ENCODE data around the gene CSH2. TPM values are rescaled to one million over a fixed set of nuclear protein-coding genes. Genes with fewer than 3 reads are reported as not detected.
"Not testable (repeated sequence)": the region's sequence is repeated elsewhere in the genome, so short reads cannot be mapped to it uniquely, and the experiment has no call there.

The CSH2 gene
- not detected in 2 replicates for total RNA-seq

DNA sequence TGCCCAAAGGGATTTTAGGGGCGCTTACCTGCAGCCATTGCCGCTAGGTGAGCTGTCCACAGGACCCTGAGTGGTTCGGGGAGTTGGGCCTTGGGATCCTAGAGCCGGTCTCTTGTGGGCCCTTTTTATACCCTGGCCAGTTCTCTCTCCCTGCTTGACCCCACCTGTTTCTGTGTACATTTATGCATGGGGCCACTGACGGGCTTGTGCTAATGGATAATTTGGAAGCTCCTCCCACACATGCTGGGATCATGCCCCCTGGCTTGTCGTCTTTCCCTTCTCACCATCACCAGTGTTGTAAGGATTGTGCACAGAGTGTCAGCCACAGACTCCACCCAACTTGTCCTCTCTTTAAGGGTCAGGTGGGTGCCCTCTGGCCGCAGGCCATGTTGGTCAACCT is at the start of gene CSH2:
TSS of gene CSH2 (minus strand) at position 101 of the 400 bp plus-strand sequence. CDS start at position 38, 63 bp downstream.
- H3K9me3 Mint-ChIP-seq; intact Hi-C loops (cut with micrococcal nuclease); H3K27me3 Mint-ChIP-seq (ENCODE audit: low read depth); H3K36me3 Mint-ChIP-seq (ENCODE audit: low read depth); DNase-seq (ENCODE audit: low spot score); H3K4me1 Mint-ChIP-seq (ENCODE audit: low read depth); H3K27ac Mint-ChIP-seq; H3K4me3 Mint-ChIP-seq (ENCODE audit: low read depth): not testable (repeated sequence)

DNA sequence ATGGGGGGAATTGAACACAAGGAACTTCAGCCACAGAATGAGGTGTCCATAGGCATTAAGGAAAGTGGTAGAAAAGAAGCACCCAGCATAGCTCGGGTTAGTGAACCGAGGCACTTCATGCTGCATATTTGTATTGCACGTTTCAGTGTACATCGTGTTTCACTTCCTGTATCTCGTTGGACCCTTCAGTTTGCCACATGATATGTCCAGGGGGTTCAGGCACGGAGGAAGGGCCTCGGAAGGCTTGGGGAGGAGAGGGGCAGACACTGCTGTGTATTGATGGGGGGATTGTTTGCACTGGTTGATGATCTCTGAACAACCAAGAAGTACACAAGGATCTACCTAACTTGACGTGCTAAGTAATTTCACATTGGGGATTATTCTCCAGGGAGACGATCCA is 48.9 kb upstream of the CSH2 start:
- H3K4me3 Mint-ChIP-seq (ENCODE audit: low read depth); H3K27me3 Mint-ChIP-seq (ENCODE audit: low read depth); intact Hi-C loops (cut with micrococcal nuclease); DNase-seq (ENCODE audit: low spot score); H3K36me3 Mint-ChIP-seq (ENCODE audit: low read depth); H3K9me3 Mint-ChIP-seq; H3K4me1 Mint-ChIP-seq (ENCODE audit: low read depth); H3K27ac Mint-ChIP-seq: not testable (repeated sequence)

DNA sequence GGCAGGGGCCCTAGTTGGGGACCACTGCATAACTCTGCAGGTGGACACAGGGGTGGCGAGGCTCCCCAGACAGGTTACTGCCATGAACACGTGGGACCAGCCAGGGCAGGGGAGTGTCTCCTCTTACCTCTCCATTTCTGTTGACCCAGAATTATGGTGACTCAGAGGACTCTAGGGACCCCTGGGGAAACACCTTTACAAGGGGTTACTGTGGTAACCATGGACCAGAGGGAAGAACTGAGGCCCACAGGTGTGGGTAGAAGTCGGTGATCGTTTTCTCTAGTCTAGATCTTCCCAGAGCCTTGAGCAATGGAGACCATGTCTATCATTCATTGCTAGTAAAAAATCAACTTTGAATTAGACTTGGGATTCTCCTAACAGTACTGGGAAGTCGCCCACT is 47.3 kb upstream of the CSH2 start:
- H3K36me3 Mint-ChIP-seq (ENCODE audit: low read depth); intact Hi-C loops (cut with micrococcal nuclease); H3K9me3 Mint-ChIP-seq; H3K27me3 Mint-ChIP-seq (ENCODE audit: low read depth); H3K4me3 Mint-ChIP-seq (ENCODE audit: low read depth); H3K27ac Mint-ChIP-seq; H3K4me1 Mint-ChIP-seq (ENCODE audit: low read depth); DNase-seq (ENCODE audit: low spot score): not testable (repeated sequence)

DNA sequence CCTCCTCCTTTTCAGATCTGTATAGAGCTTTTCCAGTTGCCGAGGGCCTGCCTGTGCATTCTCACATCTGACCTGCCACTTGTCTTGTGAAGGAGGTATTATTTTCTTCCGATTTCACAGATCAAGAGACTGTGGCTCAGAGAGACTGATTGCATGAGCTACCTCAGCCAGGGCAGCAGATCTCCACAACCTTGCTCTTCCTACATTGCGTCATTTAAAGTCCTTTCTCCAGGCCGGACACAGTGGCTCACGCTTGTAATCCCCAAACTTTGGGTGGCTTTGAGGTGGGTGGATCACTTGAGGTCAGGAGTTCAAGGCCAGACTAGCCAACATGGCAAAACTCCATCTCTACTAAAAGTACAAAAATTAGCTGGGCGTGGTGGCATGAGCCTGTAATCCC is 46.6 kb upstream of the CSH2 start:
- H3K4me1 Mint-ChIP-seq (ENCODE audit: low read depth); DNase-seq (ENCODE audit: low spot score); H3K9me3 Mint-ChIP-seq; H3K27ac Mint-ChIP-seq; H3K4me3 Mint-ChIP-seq (ENCODE audit: low read depth); H3K36me3 Mint-ChIP-seq (ENCODE audit: low read depth); H3K27me3 Mint-ChIP-seq (ENCODE audit: low read depth); intact Hi-C loops (cut with micrococcal nuclease): not testable (repeated sequence)

DNA sequence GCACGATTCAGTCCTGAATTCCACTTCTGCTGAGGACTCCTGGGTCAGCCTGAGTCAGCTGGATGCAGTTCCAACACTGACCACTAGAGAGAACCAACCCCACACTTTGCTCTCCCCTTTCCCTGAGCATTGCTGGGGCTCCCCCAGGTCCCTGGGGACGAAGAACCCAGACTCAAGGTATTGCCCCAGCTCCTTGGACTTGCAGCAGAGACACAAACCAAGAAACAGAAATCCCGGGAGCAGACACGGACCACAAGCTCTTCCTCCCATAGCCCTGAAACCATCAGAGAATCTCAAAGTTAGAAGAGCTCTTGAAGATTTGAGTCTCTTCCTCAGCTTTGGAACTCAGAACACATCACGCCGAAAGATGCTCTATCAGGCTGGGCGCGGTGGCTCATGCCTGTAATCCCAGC is 45.8 kb upstream of the CSH2 start:
- Mint-ChIP-seq H3K36me3 (ENCODE audit: low read depth) (no peaks in the 10 kb centered on the region), H3K27me3 (ENCODE audit: low read depth) (peaks cover 8% of the 10 kb centered on the region), H3K9me3 (no peaks in the 10 kb centered on the region), H3K4me1 (ENCODE audit: low read depth) (peaks cover 8% of the 10 kb centered on the region), H3K27ac (no peak overlapping the region), H3K4me3 (ENCODE audit: low read depth) (no peak overlapping the region)
- peak; percentile 64 for DNase-seq (ENCODE audit: low spot score)
- intact Hi-C loops (cut with micrococcal nuclease): loop anchor here (1.0 to 5.0 kb wide), 5 partner anchors 27 to 363 kb away; partner anchors contain the start of gene ERN1

DNA sequence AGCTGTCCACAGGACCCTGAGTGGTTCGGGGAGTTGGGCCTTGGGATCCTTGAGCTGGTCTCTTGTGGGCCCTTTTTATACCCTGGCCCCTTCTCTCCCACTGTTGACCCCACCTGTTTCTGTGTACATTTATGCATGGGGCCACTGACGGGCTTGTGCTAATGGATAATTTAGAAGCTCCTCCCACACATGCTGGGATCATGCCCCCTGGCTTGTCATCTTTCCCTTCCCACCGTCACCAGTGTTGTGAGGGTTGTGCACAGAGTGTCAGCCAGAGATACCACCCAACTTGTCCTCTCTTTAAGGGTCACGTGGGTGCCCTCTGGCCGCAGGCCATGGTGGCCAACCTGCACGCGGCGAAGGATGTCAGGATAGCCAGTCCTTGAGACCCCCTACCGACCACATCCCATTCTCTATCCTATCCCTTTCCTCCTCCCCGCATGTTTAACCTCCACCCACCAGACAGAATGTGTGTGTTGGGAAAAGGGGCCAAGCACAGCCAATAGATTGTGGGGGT is 45.4 kb upstream of the CSH2 start, which contains the start of gene GH1:
TSS of gene GH1 (minus strand) at position 51 of the 517 bp plus-strand sequence. CDS start 63 bp downstream, outside the sequence.
- not testable (repeated sequence) for H3K27me3 Mint-ChIP-seq (ENCODE audit: low read depth); H3K4me1 Mint-ChIP-seq (ENCODE audit: low read depth); H3K27ac Mint-ChIP-seq; H3K9me3 Mint-ChIP-seq; DNase-seq (ENCODE audit: low spot score); H3K4me3 Mint-ChIP-seq (ENCODE audit: low read depth); H3K36me3 Mint-ChIP-seq (ENCODE audit: low read depth)
- intact Hi-C loops (cut with micrococcal nuclease): loop anchor here (1.0 to 5.0 kb wide), 5 partner anchors 28 to 363 kb away; partner anchors contain the start of gene ERN1

DNA sequence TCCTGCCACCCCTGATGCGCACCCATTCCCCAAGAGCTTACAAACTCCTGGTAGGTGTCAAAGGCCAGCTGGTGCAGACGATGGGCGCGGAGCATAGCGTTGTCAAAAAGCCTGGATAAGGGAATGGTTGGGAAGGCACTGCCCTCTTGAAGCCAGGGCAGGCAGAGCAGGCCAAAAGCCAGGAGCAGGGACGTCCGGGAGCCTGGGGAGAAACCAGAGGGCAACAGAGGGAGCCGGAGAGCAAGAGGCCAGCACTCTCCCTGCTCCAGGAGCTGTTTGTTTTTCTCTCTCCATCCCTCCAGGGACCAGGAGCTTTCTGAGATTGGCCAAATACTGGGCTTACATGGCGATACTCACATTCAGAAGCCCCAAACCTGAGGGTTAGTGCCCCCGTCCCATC is 44.8 kb upstream of the CSH2 start:
- Mint-ChIP-seq H3K27ac (no peak overlapping the region), H3K9me3 (no peaks in the 10 kb centered on the region), H3K4me1 (ENCODE audit: low read depth) (peaks cover 8% of the 10 kb centered on the region), H3K4me3 (ENCODE audit: low read depth) (no peak overlapping the region), H3K36me3 (ENCODE audit: low read depth) (no peaks in the 10 kb centered on the region), H3K27me3 (ENCODE audit: low read depth) (peaks cover 8% of the 10 kb centered on the region)
- intact Hi-C loops (cut with micrococcal nuclease): loop anchor here (2.0 to 5.0 kb wide), 4 partner anchors 28 to 364 kb away; partner anchors contain the start of gene ERN1
- DNase-seq (ENCODE audit: low spot score): no peak

DNA sequence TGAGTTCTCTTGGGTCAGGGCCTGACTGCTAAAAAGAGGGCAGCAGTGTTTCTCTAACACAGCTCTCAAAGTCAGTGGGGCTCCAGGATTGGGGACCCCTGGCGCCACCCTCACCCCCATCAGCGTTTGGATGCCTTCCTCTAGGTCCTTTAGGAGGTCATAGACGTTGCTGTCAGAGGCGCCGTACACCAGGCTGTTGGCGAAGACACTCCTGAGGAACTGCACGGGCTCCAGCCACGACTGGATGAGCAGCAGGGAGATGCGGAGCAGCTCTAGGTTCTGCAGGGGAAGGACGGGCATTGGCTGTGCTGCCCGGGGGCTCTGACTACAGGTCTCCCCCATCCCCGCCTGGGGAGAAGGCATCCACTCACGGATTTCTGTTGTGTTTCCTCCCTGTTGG is 44.2 kb upstream of the CSH2 start:
- peaks cover 9% of the 10 kb centered on the region for H3K4me1 Mint-ChIP-seq (ENCODE audit: low read depth)
- no peak overlapping the region for H3K4me3 Mint-ChIP-seq (ENCODE audit: low read depth)
- DNase-seq (ENCODE audit: low spot score): no peak
- H3K27ac Mint-ChIP-seq: no peak overlapping the region
- H3K36me3 Mint-ChIP-seq (ENCODE audit: low read depth): no peaks in the 10 kb centered on the region
- H3K27me3 Mint-ChIP-seq (ENCODE audit: low read depth): peaks cover 8% of the 10 kb centered on the region
- no peaks in the 10 kb centered on the region for H3K9me3 Mint-ChIP-seq
- intact Hi-C loops (cut with micrococcal nuclease): loop anchor here (2.0 to 5.0 kb wide), 4 partner anchors 29 to 365 kb away; partner anchors contain the start of gene ERN1

DNA sequence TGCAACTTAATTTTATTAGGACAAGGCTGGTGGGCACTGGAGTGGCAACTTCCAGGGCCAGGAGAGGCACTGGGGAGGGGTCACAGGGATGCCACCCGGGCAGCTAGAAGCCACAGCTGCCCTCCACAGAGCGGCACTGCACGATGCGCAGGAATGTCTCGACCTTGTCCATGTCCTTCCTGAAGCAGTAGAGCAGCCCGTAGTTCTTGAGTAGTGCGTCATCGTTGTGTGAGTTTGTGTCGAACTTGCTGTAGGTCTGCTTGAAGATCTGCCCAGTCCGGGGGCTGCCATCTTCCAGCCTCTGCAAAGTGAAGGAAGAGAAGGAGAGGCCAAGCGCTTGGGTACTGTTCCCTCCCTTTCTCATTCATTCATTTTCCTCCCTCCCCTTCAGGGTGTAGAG is 43.7 kb upstream of the CSH2 start:
- H3K4me1 Mint-ChIP-seq (ENCODE audit: low read depth): peaks cover 11% of the 10 kb centered on the region
- DNase-seq (ENCODE audit: low spot score); H3K9me3 Mint-ChIP-seq; H3K36me3 Mint-ChIP-seq (ENCODE audit: low read depth); H3K27ac Mint-ChIP-seq; H3K4me3 Mint-ChIP-seq (ENCODE audit: low read depth); H3K27me3 Mint-ChIP-seq (ENCODE audit: low read depth): not testable (repeated sequence)
- intact Hi-C loops (cut with micrococcal nuclease): loop anchor here (5.0 kb wide), 1 partner anchor 365 kb away; no protein-coding TSS in a partner anchor

DNA sequence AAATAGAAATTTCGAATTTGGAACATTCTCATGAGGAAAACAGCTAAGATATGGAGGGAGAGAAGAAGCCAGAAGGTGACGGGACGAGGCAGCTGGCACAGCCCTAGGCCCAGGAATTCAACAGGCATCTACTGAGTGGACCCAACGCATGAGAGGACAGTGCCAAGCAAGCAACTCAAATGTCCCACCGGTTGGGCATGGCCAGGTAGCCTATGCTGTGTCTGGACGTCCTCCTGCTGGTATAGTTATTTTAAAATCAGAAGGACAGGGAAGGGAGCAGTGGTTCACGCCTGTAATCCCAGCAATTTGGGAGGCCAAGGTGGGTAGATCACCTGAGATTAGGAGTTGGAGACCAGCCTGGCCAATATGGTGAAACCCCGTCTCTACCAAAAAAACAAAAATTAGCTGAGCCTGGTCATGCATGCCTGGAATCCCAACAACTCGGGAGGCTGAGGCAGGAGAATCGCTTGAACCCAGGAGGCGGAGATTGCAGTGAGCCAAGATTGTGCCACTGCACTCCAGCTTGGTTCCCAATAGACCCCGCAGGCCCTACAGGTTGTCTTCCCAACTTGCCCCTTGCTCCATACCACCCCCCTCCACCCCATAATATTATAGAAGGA is 43.2 kb upstream of the CSH2 start:
- Mint-ChIP-seq H3K27ac (no peak overlapping the region), H3K4me1 (ENCODE audit: low read depth) (peaks cover 12% of the 10 kb centered on the region), H3K4me3 (ENCODE audit: low read depth) (no peak overlapping the region), H3K36me3 (ENCODE audit: low read depth) (no peaks in the 10 kb centered on the region), H3K9me3 (no peaks in the 10 kb centered on the region), H3K27me3 (ENCODE audit: low read depth) (peaks cover 8% of the 10 kb centered on the region)
- intact Hi-C loops (cut with micrococcal nuclease): loop anchor here (5.0 kb wide), 1 partner anchor 366 kb away; no protein-coding TSS in a partner anchor
- DNase-seq (ENCODE audit: low spot score): no peak

DNA sequence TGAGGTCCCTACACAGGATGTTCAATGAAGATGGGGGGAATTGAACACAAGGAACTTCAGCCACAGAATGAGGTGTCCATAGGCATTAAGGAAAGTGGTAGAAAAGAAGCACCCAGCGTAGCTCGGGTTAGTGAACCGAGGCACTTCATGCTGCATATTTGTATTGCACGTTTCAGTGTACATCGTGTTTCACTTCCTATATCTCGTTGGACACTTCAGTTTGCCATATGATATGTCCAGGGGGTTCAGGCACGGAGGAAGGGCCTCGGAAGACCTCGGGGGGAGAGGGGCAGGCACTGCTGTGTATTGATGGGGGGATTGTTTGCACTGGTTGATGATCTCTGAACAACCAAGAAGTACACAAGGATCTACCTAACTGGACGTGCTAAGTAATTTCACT is 42.3 kb upstream of the CSH2 start:
- DNase-seq (ENCODE audit: low spot score); H3K4me3 Mint-ChIP-seq (ENCODE audit: low read depth); H3K9me3 Mint-ChIP-seq; H3K36me3 Mint-ChIP-seq (ENCODE audit: low read depth); H3K27ac Mint-ChIP-seq; H3K27me3 Mint-ChIP-seq (ENCODE audit: low read depth): not testable (repeated sequence)
- intact Hi-C loops (cut with micrococcal nuclease): loop anchor here (5.0 kb wide), 1 partner anchor 367 kb away; no protein-coding TSS in a partner anchor
- peaks cover 12% of the 10 kb centered on the region for H3K4me1 Mint-ChIP-seq (ENCODE audit: low read depth)

DNA sequence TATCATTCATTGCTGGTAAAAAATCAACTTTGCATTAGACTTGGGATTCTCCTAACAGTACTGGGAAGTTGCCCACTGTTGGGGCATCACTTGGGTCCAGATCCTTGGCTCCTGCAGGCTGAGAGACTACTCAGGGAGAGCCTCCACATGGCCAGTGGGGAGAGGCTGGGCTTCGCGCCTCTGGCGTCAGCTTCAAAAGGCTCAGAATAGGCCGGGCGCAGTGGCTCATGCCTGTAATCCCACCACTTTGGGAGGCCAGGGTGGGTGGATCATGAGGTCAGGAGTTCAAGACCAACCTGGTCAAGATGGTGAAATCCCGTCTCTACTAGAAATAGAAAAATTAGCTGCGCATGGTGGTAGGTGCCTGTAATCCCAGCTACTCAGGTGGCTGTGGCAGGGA is 41.0 kb upstream of the CSH2 start:
- H3K36me3 Mint-ChIP-seq (ENCODE audit: low read depth): no peaks in the 10 kb centered on the region

DNA sequence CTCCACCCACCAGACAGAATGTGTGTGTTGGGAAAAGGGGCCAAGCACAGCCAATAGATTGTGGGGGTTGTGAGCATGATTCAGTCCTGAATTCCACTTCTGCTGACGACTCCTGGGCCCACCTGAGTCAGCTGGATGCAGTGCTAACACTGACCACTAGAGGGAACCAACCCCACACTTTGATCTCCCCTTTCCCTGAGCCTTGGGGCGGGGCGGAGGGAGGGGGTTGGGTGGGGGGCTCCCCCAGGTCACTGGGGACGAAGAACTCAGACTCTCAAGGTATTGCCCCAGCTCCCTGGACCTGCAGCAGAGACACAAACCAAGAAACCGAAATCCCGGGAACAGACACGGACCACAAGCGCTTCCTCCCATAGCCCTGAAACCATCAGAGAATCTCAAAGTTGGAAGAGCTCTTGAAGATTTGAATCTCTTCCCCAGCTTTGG is 38.2 kb upstream of the CSH2 start:
- Mint-ChIP-seq H3K36me3 (ENCODE audit: low read depth) (no peaks in the 10 kb centered on the region), H3K9me3 (no peaks in the 10 kb centered on the region), H3K27ac (no peak overlapping the region), H3K4me3 (ENCODE audit: low read depth) (no peak overlapping the region), H3K4me1 (ENCODE audit: low read depth) (peaks cover 4% of the 10 kb centered on the region), H3K27me3 (ENCODE audit: low read depth) (peaks cover 24% of the 10 kb centered on the region)
- intact Hi-C loops (cut with micrococcal nuclease): no loop called here
- DNase-seq (ENCODE audit: low spot score): peak; percentile 37

More for the DNA sequence above, 41.0 kb upstream of the CSH2 start:
- H3K27me3 Mint-ChIP-seq (ENCODE audit: low read depth): peaks cover 9% of the 10 kb centered on the region
- no peak overlapping the region for H3K27ac Mint-ChIP-seq
- intact Hi-C loops (cut with micrococcal nuclease): no loop called here
- H3K4me1 Mint-ChIP-seq (ENCODE audit: low read depth): peaks cover 9% of the 10 kb centered on the region
- DNase-seq (ENCODE audit: low spot score): no peak
- H3K4me3 Mint-ChIP-seq (ENCODE audit: low read depth): no peak overlapping the region
- no peaks in the 10 kb centered on the region for H3K9me3 Mint-ChIP-seq
